Type B pancreatic cell (in vitro differentiated cells): ENCODE measurements around the gene GPN2. TPM values are rescaled to one million over a fixed set of nuclear protein-coding genes. Genes with fewer than 3 reads are reported as not detected.
A peak's percentile ranks its signal among the peaks of the same experiment; 100 is the strongest.

Experiments used
- DNase-seq: peaks from one replicate; pipeline ENCODE4 v3.0.0; 2021; ENCODE audit warnings: mixed read lengths; ENCODE audit not compliant: unreplicated experiment; ENCODE audit errors: extremely low spot score
- H3K27ac Mint-ChIP-seq: 2 replicates; pipeline ENCODE4 v1.8.0; 2021; ENCODE audit warnings: mild to moderate bottlenecking, mixed read lengths
- H3K27me3 Mint-ChIP-seq: 2 replicates; pipeline ENCODE4 v1.8.0; 2021; ENCODE audit warnings: mixed read lengths
- H3K36me3 Mint-ChIP-seq: 2 replicates; pipeline ENCODE4 v1.8.0; 2021; ENCODE audit warnings: mixed read lengths
- H3K4me1 Mint-ChIP-seq: one replicate; pipeline ENCODE4 v1.8.0; 2021; ENCODE audit warnings: mixed read lengths; ENCODE audit not compliant: unreplicated experiment
- H3K4me3 Mint-ChIP-seq: 2 replicates; pipeline ENCODE4 v1.8.0; 2021; ENCODE audit warnings: mild to moderate bottlenecking, mixed read lengths
- H3K9me3 Mint-ChIP-seq: 2 replicates; pipeline ENCODE4 v1.8.0; 2021; ENCODE audit warnings: mixed read lengths
- CTCF ChIP-seq: fragments of 200-600 bp; sonication (generic); conservative IDR thresholded peaks from 2 replicates; pipeline ENCODE4 v1.5.0; 2021; ENCODE audit warnings: antibody characterized with exemption, mild to moderate bottlenecking
- total RNA-seq: library from RNA; stranded (reverse); gene quantifications from 2 replicates; pipeline ENCODE4 v1.2.1, GENCODE V29; 2021; ENCODE audit warnings: low replicate concordance

Gene GPN2
- total RNA-seq, 1 donor from 2014 or later: 28.7 TPM

- Mint-ChIP-seq H3K9me3 (peaks cover 5% of the 10 kb centered on the region), H3K4me1 (peaks cover 22% of the 10 kb centered on the region), H3K4me3 (peak overlapping the region; percentile 94), H3K27ac (peak overlapping the region; percentile 91), H3K27me3 (no peaks in the 10 kb centered on the region), H3K36me3 (peaks cover 9% of the 10 kb centered on the region)
- DNase-seq: no peak
- TF ChIP-seq CTCF: no peak
Measured at GRCh38 chr1:26827106-26827604, 62.9 kb downstream of the GPN2 start.

- H3K4me3 Mint-ChIP-seq: peak within 1 kb of the TSS; percentile 95
- peaks cover 22% of the 10 kb centered on the region for H3K4me1 Mint-ChIP-seq
- H3K27me3 Mint-ChIP-seq: no peaks in the 10 kb centered on the region
- peak; percentile 64 for TF ChIP-seq CTCF
- peak within 1 kb of the TSS; percentile 94 for H3K27ac Mint-ChIP-seq
- peaks cover 5% of the 10 kb centered on the region for H3K9me3 Mint-ChIP-seq
- peak; percentile 81 for DNase-seq
- peaks cover 5% of the 10 kb centered on the region for H3K36me3 Mint-ChIP-seq
Measured at GRCh38 chr1:26826261-26827105, 63.6 kb downstream of the GPN2 start, which contains the start of gene ZDHHC18. Gene ZDHHC18, plus strand, starts transcription at chr1:26826688. Its CDS starts 117 bp downstream, at chr1:26826805.

Other genes with a start within 250 kb of the GPN2 start
- 106 and 121 TPM in 2 replicates for gene ARID1A, start 194.3 kb downstream of the GPN2 start, total RNA-seq
- gene PIGV, start 102.3 kb downstream of the GPN2 start, total RNA-seq: 13.3 and 15.3 TPM in 2 replicates
- gene ZDHHC18, start 63.6 kb downstream of the GPN2 start, total RNA-seq: 29.7 and 40.7 TPM in 2 replicates
- gene SFN, start 27.1 kb downstream of the GPN2 start, total RNA-seq: 27.7 and 86.8 TPM in 2 replicates
- 19.2 and 23.7 TPM in 2 replicates for gene GPATCH3, start 10.2 kb upstream of the GPN2 start, total RNA-seq
- gene NR0B2, start 23.7 kb upstream of the GPN2 start, total RNA-seq: 6.8 and 7.2 TPM in 2 replicates
- 73.4 and 82.7 TPM in 2 replicates for gene NUDC, start 31.5 kb upstream of the GPN2 start, total RNA-seq
- gene KDF1, start 70.2 kb upstream of the GPN2 start, total RNA-seq: 12.2 and 26.9 TPM in 2 replicates
- 39.2 and 52.3 TPM in 2 replicates for gene TRNP1, start 103.4 kb upstream of the GPN2 start, total RNA-seq
- 9.3 and 10.4 TPM in 2 replicates for gene TENT5B, start 122.6 kb upstream of the GPN2 start, total RNA-seq